HEK293 (cell line): ENCODE results near the gene BMP5.
A peak's percentile ranks its signal among the peaks of the same experiment; 100 is the strongest.

Source experiments
- CTCF ChIA-PET: fragments of 350-600 bp; formaldehyde crosslinking; extraction: SDS; loops from one replicate; lab custom pipeline; 2021; ENCODE audit warnings: antibody characterized with exemption; lab: Yijun Ruan, JAX
- POLR2A ChIA-PET: fragments of 300-600 bp; formaldehyde crosslinking; extraction: SDS; loops from one replicate; lab custom pipeline; 2020; ENCODE audit warnings: antibody characterized with exemption, inconsistent platforms; lab: Yijun Ruan, JAX
- H3K27ac ChIP-seq: fragments of 200-500 bp; sonication (Bioruptor generic); 2 replicates; pipeline ENCODE4 v1.5.1; 2014; ENCODE audit warnings: low read depth, low read length, control low read depth, inconsistent platforms; ENCODE audit errors: extremely low read depth
- H3K36me3 ChIP-seq, 2 experiments: fragments of 200-500 bp in 1 of 2; sonication (Bioruptor generic) in 1 of 2; 1 replicate in 1 of 2; 2 replicates in 1 of 2; pipeline ENCODE4 v1.5.1; 2014 to 2017; ENCODE audit warnings: inconsistent platforms in 2 of 2, low read length in 2 of 2; ENCODE audit not compliant: control insufficient read depth in 2 of 2, insufficient read depth in 1 of 2
- H3K4me1 ChIP-seq: fragments of 200-500 bp; sonication (Bioruptor generic); 2 replicates; pipeline ENCODE4 v1.5.1; 2014; ENCODE audit warnings: mild to moderate bottlenecking, low read length, inconsistent platforms; ENCODE audit not compliant: control insufficient read depth, insufficient read depth
- H3K4me3 ChIP-seq: 2 replicates; pipeline ENCODE4 v1.5.1; 2011; ENCODE audit warnings: low read depth, mild to moderate bottlenecking, control low read depth, low read length, moderate library complexity
- H3K9me3 ChIP-seq: fragments of 200-500 bp; sonication (Bioruptor generic); 2 replicates; pipeline ENCODE4 v1.5.1; 2014; ENCODE audit warnings: low read depth, low read length, inconsistent platforms; ENCODE audit not compliant: control insufficient read depth, insufficient read depth
- GLIS1 ChIP-seq: fragments of 450-650 bp; formaldehyde crosslinking; IDR thresholded peaks from 2 replicates; pipeline ENCODE4 v1.5.1; 2016; ENCODE audit warnings: missing biosample characterization, missing genetic modification characterization
- GLIS2 ChIP-seq: fragments of 450-650 bp; formaldehyde crosslinking; IDR thresholded peaks from 2 replicates; pipeline ENCODE4 v1.5.1; 2016; ENCODE audit warnings: missing biosample characterization, missing genetic modification characterization
- SALL2 ChIP-seq: fragments of 450-650 bp; formaldehyde crosslinking; IDR thresholded peaks from 2 replicates; pipeline ENCODE4 v1.5.0; 2017; ENCODE audit warnings: missing biosample characterization, mild to moderate bottlenecking, missing genetic modification characterization, borderline replicate concordance
- ZBTB20 ChIP-seq: fragments of 450-650 bp; formaldehyde crosslinking; IDR thresholded peaks from 2 replicates; pipeline ENCODE4 v1.5.1; 2016; ENCODE audit warnings: missing biosample characterization, missing genetic modification characterization
- ZBTB21 ChIP-seq: fragments of 450-650 bp; formaldehyde crosslinking; IDR thresholded peaks from 2 replicates; pipeline ENCODE4 v1.5.1; 2017; ENCODE audit warnings: missing biosample characterization, missing genetic modification characterization
- ZBTB48 ChIP-seq: fragments of 450-650 bp; formaldehyde crosslinking; IDR thresholded peaks from 2 replicates; pipeline ENCODE4 v1.5.1; 2016; ENCODE audit warnings: missing biosample characterization, missing genetic modification characterization
- ZFP69B ChIP-seq: fragments of 450-650 bp; formaldehyde crosslinking; IDR thresholded peaks from 2 replicates; pipeline ENCODE4 v1.5.1; 2016; ENCODE audit warnings: missing biosample characterization, missing genetic modification characterization
- ZNF112 ChIP-seq: fragments of 450-650 bp; formaldehyde crosslinking; IDR thresholded peaks from 2 replicates; pipeline ENCODE4 v1.5.0; 2017; ENCODE audit warnings: missing biosample characterization, missing genetic modification characterization
- ZNF121 ChIP-seq: fragments of 450-650 bp; formaldehyde crosslinking; IDR thresholded peaks from 2 replicates; pipeline ENCODE4 v1.5.1; 2016; ENCODE audit warnings: missing biosample characterization, missing genetic modification characterization
- ZNF132 ChIP-seq: fragments of 450-650 bp; formaldehyde crosslinking; IDR thresholded peaks from 2 replicates; pipeline ENCODE4 v1.5.1; 2017; ENCODE audit warnings: missing biosample characterization, missing genetic modification characterization, borderline replicate concordance
- ZNF155 ChIP-seq: fragments of 450-650 bp; formaldehyde crosslinking; IDR thresholded peaks from 2 replicates; pipeline ENCODE4 v1.5.1; 2016; ENCODE audit warnings: missing biosample characterization, missing genetic modification characterization
- ZNF202 ChIP-seq: fragments of 450-650 bp; formaldehyde crosslinking; IDR thresholded peaks from 2 replicates; pipeline ENCODE4 v1.5.1; 2016; ENCODE audit warnings: missing biosample characterization, missing genetic modification characterization, borderline replicate concordance
- ZNF214 ChIP-seq: fragments of 450-650 bp; formaldehyde crosslinking; IDR thresholded peaks from 2 replicates; pipeline ENCODE4 v1.5.1; 2017; ENCODE audit warnings: missing biosample characterization, mild to moderate bottlenecking, missing genetic modification characterization, borderline replicate concordance
- ZNF37A ChIP-seq: fragments of 450-650 bp; IDR thresholded peaks from 2 replicates; pipeline ENCODE4 v1.5.1; 2018; ENCODE audit warnings: missing biosample characterization, missing genetic modification characterization
- ZNF473 ChIP-seq: fragments of 450-650 bp; formaldehyde crosslinking; IDR thresholded peaks from 2 replicates; pipeline ENCODE4 v1.5.1; 2017; ENCODE audit warnings: missing biosample characterization, missing genetic modification characterization
- ZNF48 ChIP-seq: fragments of 450-650 bp; formaldehyde crosslinking; IDR thresholded peaks from 2 replicates; pipeline ENCODE4 v1.5.1; 2016; ENCODE audit warnings: missing biosample characterization, missing genetic modification characterization
- ZNF548 ChIP-seq: fragments of 450-650 bp; formaldehyde crosslinking; IDR thresholded peaks from 2 replicates; pipeline ENCODE4 v1.5.1; 2016; ENCODE audit warnings: missing biosample characterization, missing genetic modification characterization
- ZNF596 ChIP-seq: fragments of 450-650 bp; IDR thresholded peaks from 2 replicates; pipeline ENCODE4 v1.5.0; 2018; ENCODE audit warnings: missing biosample characterization, mild to moderate bottlenecking, missing genetic modification characterization, moderate library complexity
- ZNF677 ChIP-seq: fragments of 450-650 bp; IDR thresholded peaks from 2 replicates; pipeline ENCODE4 v1.5.0; 2018; ENCODE audit warnings: missing biosample characterization, mild to moderate bottlenecking, missing genetic modification characterization, moderate library complexity
- TF ChIP-seq, protein P1 (sequence below): fragments of 450-650 bp; formaldehyde crosslinking; IDR thresholded peaks from 2 replicates; pipeline ENCODE4 v1.5.1; 2017; ENCODE audit warnings: missing biosample characterization, missing genetic modification characterization
- TF ChIP-seq, protein P2 (sequence below): fragments of 450-650 bp; formaldehyde crosslinking; IDR thresholded peaks from 2 replicates; pipeline ENCODE4 v1.5.1; 2016; ENCODE audit warnings: missing biosample characterization, missing genetic modification characterization

BMP5 gene

GRCh38 chr6:55866128-55866527 is 9.3 kb downstream of the BMP5 start:
- no peak overlapping the region for H3K4me3 ChIP-seq
- H3K4me1 ChIP-seq, result peaks cover 20% of the 10 kb centered on the region
- ChIA-PET POLR2A (no interaction called here), CTCF (interaction anchor here (0.6 to 0.9 kb wide), 2 partner anchors 17 to 21 kb away, joined by 3 read pairs; no protein-coding TSS in a partner anchor)
- H3K9me3 ChIP-seq, result no peaks in the 10 kb centered on the region
- TF ChIP-seq ZBTB48 (no peak), ZNF132 (no peak), SALL2 (no peak), ZNF112 (tag by site-specific recombination) (no peak), GLIS1 (tag by site-specific recombination) (no peak), ZNF548 (tag by site-specific recombination) (no peak)
- TF ChIP-seq, all 188 proteins: peak for 0
- Histone ChIP-seq H3K27ac (no peak overlapping the region), H3K36me3 (no peaks in the 10 kb centered on the region)

- Histone ChIP-seq H3K27ac (no peak overlapping the region), H3K36me3 (no peaks in the 10 kb centered on the region), H3K4me3 (no peak overlapping the region), H3K9me3 (no peaks in the 10 kb centered on the region), H3K4me1 (peaks cover 5% of the 10 kb centered on the region; the same call in 1 of the 2 replicates)
- CTCF ChIA-PET, result interaction anchor here (0.6 to 0.7 kb wide), 3 partner anchors 30 to 132 kb away, joined by 3 to 4 read pairs (median 3); no protein-coding TSS in a partner anchor
- POLR2A ChIA-PET, result no interaction called here
- TF ChIP-seq ZNF121, result no peak
- TF ChIP-seq ZNF596 (tag by site-specific recombination), result peak; percentile 65
- no peak for TF ChIP-seq ZFP69B (tag by site-specific recombination)
Measured at GRCh38 chr6:55853008-55854001, 22.1 kb downstream of the BMP5 start.

GRCh38 chr6:55841341-55841740 is 34.0 kb downstream of the BMP5 start:
- POLR2A ChIA-PET, result no interaction called here
- Histone ChIP-seq H3K4me1 (peaks cover 5% of the 10 kb centered on the region; the same call in 1 of the 2 replicates), H3K27ac (no peak overlapping the region), H3K36me3 (no peaks in the 10 kb centered on the region), H3K9me3 (no peaks in the 10 kb centered on the region), H3K4me3 (no peak overlapping the region)
- TF ChIP-seq ZNF155 (tag by site-specific recombination) (no peak), ZNF473 (tag by site-specific recombination) (no peak), GLIS2 (tag by site-specific recombination) (no peak), ZBTB21 (tag by site-specific recombination) (no peak), ZBTB20 (tag by site-specific recombination) (no peak), ZNF202 (tag by site-specific recombination) (no peak)
- TF ChIP-seq, protein P1, sequence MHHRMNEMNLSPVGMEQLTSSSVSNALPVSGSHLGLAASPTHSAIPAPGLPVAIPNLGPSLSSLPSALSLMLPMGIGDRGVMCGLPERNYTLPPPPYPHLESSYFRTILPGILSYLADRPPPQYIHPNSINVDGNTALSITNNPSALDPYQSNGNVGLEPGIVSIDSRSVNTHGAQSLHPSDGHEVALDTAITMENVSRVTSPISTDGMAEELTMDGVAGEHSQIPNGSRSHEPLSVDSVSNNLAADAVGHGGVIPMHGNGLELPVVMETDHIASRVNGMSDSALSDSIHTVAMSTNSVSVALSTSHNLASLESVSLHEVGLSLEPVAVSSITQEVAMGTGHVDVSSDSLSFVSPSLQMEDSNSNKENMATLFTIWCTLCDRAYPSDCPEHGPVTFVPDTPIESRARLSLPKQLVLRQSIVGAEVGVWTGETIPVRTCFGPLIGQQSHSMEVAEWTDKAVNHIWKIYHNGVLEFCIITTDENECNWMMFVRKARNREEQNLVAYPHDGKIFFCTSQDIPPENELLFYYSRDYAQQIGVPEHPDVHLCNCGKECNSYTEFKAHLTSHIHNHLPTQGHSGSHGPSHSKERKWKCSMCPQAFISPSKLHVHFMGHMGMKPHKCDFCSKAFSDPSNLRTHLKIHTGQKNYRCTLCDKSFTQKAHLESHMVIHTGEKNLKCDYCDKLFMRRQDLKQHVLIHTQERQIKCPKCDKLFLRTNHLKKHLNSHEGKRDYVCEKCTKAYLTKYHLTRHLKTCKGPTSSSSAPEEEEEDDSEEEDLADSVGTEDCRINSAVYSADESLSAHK (tag by site-specific recombination), result no peak
- CTCF ChIA-PET, result interaction anchor here (0.5 to 0.7 kb wide), 3 partner anchors 32 to 452 kb away, joined by 3 read pairs; no protein-coding TSS in a partner anchor

GRCh38 chr6:55839080-55839479 is 36.3 kb downstream of the BMP5 start:
- no peaks in the 10 kb centered on the region for H3K9me3 ChIP-seq
- H3K36me3 ChIP-seq, result no peaks in the 10 kb centered on the region
- TF ChIP-seq ZNF677, result no peak
- TF ChIP-seq ZNF37A, result no peak
- TF ChIP-seq ZNF214 (tag by site-specific recombination), result no peak
- no peak for TF ChIP-seq ZNF48 (tag by site-specific recombination)
- TF ChIP-seq, protein P2, sequence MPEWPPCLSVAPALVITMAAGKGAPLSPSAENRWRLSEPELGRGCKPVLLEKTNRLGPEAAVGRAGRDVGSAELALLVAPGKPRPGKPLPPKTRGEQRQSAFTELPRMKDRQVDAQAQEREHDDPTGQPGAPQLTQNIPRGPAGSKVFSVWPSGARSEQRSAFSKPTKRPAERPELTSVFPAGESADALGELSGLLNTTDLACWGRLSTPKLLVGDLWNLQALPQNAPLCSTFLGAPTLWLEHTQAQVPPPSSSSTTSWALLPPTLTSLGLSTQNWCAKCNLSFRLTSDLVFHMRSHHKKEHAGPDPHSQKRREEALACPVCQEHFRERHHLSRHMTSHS (tag by site-specific recombination), result no peak
- no peak for TF ChIP-seq ZNF596 (tag by site-specific recombination)
- POLR2A ChIA-PET, result no interaction called here
- H3K4me3 ChIP-seq, result no peak overlapping the region
- CTCF ChIA-PET, result no interaction called here
- H3K27ac ChIP-seq, result no peak overlapping the region
- H3K4me1 ChIP-seq, result peaks cover 5% of the 10 kb centered on the region; the same call in 1 of the 2 replicates
